Measurements from ENCODE around the gene TPD52L2. TPM values are rescaled to one million over a fixed set of nuclear protein-coding genes. Genes with fewer than 3 reads are reported as not detected.
"Not testable (repeated sequence)": the region's sequence is repeated elsewhere in the genome, so short reads cannot be mapped to it uniquely, and the experiment has no call there.

The TPD52L2 gene
- total RNA-seq, 1 experiment from 2014 or later, result 174 TPM

- no peak for DNase-seq (ENCODE audit: low spot score)
Measured at GRCh38 chr20:63895952-63896263, 30.8 kb downstream of the TPD52L2 start.

DNA sequence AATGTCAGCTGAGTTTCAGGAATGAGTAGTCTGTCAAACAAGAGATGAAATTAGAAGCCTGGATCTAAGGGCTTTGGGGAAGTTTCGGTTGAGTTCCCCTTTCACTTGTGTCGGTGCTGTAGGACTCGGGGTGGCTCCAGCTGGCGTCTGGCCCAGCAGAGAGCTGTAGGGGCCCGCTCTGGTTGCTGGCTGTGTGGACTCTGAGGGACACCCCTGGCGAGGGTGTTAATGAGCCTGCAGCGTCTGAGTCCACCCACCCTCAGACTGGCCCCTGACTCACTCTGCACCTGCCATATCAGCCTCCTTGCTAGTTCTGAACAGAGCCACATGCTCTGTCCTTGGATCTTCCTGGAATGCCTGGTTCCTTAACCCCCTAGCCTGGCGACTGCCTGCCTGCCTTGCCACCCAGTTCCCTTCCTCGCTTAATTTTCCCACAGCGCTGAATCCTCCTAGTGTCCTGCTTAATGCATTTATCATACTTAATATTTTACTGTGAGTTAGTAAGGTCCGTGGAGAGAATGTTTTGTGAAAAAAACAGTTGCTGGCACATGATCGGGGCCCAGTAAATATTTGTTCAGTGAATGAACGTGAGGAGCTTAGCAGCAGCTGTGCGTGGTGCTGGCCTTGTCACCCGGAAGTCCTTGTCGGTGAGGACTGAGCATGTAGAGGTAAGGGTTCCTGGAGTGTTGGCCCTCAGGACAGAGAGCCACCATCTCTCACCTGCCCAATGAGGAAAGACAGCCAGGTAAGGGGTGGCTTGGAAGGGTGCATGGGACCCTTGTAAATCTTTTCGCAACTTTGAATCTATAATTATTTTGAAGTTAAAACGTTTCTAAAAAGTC lies 31.4 kb downstream of the TPD52L2 start:
- peak; percentile 54 for DNase-seq (ENCODE audit: low spot score)

DNA sequence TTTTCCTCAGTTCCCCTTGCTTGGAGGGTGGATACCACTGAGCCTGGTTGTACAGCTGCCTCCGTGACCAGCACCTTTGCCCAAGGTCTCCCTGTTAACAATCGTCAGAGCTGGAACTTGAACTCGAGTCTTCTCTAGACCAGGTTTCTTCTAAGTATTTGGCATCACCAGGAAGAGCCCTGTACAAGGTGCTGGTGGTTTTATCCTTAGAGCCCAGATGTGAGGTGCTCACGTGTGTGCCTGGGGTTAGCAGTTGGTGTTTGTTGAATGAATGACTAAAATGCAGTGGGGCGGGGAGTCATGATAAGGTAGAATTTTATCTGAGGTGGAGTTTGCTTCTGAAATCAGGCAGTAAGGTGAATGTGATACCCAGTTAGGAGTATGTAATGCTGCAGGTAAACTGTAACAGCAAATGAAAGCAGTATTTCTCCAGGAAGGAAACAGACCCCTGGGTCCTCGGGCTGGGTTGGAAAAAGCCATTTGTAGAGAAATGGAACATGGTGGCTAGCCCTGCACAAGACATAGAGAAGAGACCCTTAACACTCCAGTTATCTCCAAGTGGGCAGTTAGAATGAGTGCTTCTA lies 33.0 kb downstream of the TPD52L2 start:
- DNase-seq (ENCODE audit: low spot score), result no peak

DNA sequence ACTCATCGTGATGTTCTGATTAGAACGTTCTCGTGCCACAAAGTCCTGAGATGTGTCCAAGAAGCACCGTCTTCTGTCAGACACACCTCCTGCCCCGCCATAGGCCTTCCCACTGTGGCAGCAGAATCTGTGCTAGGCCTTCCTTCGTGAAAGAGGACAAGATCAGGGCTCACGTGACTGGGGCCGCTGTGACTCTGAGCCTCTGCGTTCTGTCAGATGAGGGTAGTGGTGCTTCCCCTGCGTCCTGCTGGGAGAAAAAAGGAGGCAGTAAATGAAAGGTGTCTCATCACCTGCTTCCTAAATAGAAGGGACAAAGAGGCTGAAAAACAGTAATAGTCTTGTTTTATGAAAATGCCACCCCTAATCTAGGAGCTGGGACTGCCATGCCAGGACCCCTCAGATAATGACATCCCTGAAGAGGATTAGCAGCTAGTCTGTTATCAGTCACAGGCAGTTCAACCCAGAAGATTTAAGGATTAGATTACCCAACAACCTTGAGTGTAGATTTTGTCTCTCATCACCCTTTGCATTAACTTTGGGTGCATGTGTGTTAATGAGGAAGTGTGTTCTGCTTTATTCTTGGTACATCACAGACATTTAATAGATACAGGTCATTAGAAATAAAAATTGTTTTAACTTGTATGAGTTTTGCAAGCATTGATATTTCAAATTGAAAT lies 34.0 kb downstream of the TPD52L2 start:
- DNase-seq (ENCODE audit: low spot score), result no peak

DNA sequence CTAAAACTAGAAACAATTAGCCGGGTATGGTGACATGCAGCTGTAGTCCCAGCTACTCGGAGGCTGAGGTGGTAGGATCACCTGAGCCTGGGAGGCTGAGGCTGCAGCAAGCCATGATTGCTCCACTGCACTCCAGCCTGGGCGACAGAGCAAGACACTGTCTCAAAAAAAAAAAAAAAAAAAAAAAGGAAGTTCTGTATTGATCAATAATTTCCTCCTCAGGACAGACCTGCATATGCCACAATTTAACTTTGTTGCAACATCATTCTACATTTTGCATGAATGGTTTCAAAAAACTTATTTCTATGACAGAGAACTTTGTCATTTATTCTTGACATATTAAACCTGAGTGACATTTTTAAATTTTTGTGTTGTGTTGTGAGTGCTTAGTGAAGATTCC lies 35.3 kb downstream of the TPD52L2 start:
- no peak for DNase-seq (ENCODE audit: low spot score)

DNA sequence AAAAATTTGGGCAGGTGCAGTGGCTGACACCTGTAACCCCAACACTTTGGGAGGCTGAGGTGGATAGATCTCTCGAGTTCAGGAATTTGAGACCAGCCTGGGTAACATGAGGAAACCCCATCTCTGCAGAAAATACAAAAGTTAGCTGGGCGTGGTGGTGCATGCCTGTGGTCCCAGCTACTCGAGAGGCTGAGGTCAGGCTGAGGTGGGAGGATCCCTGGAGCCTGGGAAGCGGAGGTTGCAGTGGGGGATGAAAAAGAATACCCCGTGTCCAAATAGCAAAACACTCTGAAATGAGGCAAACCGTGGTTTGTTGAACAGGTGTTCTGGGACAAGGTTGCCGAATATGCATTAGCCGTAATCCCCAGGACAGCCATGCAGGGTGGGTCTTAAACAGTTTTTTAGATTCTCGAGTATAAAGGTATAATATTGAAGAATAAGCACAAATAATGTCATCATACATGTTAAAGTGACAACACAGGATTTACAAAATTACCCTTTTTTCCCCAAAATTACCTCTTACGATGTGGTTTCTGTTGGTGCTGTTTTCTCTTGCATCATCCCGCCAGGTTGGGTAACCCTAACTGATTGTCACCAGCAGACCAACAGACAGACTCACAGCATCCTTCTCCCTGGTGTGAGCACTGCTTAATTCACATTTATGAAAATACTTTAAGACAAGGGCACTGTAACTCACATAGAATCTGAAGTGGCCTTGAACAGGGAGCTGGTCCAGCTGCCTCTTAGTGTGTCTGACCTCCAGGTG lies 38.9 kb downstream of the TPD52L2 start:
- DNase-seq (ENCODE audit: low spot score), result no peak

DNA sequence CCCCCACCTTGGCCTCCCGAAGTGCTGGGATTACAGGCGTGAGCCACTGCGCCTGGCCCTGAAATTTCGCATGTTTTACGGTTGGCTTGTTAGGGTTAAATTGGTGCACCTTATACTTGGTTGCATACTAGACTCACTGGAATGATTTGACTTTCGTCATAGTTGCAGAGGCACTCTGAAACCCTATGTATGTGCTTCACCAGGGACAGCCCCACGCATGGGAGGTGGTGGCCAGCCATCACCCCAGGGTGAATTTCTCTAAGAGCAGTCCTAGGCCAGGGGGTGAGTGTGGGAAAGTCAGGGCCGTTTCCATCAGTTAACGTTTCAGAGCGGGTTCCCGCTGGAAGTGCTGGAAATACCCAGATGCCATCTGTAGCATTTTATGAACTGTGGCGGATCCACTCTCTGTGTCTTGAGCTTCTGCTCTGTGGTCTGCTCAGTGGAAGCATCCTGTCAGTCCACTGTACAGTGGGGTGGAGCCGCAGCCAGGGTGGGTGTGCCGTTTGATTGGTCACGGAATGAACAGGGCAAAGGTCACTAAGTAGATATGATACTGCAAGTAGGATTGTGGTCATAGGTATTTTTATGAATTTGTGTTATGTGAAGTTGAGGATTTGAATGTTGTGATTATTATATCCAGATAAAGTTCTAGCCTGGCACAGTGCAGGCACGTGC lies 43.1 kb downstream of the TPD52L2 start:
- no peak for DNase-seq (ENCODE audit: low spot score)

DNA sequence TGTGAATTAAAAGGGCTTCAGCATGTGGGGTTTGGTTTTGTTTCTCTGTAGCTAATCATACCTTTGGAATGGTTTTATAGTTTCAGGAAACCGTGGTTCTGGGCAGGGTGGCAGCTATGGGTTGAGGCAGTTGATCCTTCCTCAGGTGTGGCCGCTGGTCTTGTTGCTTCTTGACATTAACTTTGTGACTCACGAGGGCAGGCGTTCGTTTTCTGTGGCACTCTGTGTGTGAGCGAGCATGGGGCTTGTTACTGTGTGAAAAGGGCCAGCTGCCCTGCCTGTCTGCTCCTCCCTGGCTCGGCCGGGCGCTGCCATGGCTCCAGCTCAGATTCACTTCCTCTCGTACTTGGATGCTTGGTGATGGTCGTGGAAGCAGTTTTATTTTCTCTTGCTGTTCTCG lies 46.1 kb downstream of the TPD52L2 start:
- peak; percentile 76 for DNase-seq (ENCODE audit: low spot score)

- no peak for DNase-seq (ENCODE audit: low spot score)
Measured at GRCh38 chr20:63913768-63914167, 48.7 kb downstream of the TPD52L2 start.

DNA sequence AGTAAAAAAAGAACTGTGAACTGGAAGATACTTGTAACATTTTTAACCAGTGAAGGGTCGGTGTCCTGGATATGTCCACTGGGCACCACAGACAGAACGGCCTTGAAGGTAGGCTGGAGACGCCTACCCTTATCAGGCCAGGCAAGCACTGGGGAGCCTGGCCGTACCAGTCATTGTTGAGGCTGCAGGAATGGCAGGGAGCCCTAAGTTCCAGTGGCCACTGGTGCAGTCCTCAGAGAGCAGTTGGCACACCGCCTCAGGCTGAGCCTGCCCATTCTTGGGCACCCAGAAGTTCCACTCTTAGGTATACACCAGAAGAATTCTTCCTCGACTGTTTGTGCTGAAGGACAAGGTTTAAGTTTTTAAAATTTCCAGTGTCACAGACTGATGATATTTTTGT lies 50.4 kb downstream of the TPD52L2 start:
- DNase-seq (ENCODE audit: low spot score), result no peak

DNA sequence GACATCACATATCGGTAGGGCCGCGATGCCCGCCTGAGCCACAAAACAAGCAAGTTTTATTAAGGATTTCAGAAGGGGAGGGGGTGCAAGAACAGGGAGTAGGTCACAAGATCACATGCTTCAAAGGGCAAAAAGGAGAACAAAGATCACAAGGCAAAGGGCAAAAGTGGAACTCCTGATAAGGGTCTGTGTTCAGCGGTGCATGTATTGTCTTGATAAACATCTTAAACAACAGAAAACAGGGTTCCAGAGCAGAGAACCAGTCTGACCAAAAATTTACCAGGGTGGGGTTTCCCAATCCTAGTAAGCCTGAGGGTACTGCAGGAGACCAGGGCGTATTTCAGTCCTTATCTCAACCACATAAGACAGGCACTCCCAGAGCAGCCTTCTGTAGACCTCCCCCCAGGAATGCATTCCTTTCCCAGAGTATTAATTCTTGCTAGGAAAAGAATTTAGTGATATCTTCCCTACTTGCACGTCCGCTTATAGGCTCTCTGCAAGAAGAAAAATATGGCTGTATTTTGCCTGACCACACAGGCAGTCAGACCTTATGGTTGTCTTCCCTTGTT lies 51.4 kb downstream of the TPD52L2 start:
- peak; percentile 30 for DNase-seq (ENCODE audit: low spot score)

DNA sequence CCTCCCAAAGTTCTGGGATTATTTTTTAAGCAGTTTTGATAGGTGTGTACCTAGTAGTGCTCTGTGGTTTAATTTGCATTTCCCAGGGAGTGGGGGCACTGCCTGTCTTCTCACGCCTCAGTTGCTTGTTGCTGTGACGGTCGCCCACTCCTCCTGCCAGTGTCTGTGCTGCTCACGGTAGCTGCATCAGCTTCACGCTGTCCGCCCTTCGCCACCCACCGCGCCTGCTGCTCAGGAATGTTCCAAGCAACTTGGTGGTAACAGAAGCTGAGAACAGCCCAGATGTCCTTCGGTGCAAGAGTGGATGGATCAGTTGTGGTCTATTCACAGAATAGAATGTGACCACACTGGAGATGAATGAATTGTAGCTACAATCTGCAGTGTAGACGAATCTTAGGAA lies 52.7 kb downstream of the TPD52L2 start:
- no peak for DNase-seq (ENCODE audit: low spot score)

- no peak for DNase-seq (ENCODE audit: low spot score)
Measured at GRCh38 chr20:63919130-63919529, 54.1 kb downstream of the TPD52L2 start.

DNA sequence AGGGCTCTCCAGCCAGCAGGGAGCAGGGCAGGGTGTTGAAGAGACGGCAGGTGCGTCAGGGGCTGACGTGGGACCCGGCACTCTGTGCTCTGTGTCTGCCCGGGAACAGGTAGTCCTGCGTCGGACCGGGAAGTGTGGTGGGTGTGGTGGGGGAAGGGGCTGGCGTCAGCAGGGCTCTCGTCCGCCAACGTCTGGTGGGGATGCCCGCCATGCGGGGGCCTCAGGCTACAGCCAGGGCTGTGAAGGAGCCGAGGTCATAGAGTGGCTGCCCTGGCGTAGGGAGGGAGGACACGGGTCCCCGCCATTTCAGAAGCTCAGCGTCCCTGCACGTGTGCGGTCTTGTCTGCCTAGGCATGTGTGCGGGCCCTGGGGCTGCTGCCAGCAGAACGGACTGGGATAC lies 55.2 kb downstream of the TPD52L2 start:
- no peak for DNase-seq (ENCODE audit: low spot score)

- DNase-seq (ENCODE audit: low spot score), result no peak
Measured at GRCh38 chr20:63923651-63924050, 58.6 kb downstream of the TPD52L2 start.

- no peak for DNase-seq (ENCODE audit: low spot score)
Measured at GRCh38 chr20:63924241-63924640, 59.2 kb downstream of the TPD52L2 start.

DNA sequence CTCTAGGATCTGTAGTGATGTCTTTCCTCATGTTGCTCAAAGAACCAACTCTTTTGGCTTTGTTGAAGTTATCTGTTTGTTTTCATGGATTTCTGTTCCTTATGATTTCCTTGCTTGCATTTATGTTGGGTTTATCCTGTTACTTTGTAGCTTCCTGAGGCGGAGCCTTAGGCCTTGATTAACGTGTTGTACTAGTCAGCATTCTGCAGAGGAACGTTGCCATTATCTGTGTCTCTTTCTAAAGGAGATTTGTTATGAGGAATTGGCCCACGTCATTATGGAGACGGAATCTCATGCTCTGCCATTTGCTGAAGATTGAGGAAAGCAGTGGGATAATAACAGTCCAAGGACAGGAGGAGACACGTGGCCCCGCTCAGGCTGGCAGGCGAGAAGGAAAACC lies 61.2 kb downstream of the TPD52L2 start:
- DNase-seq (ENCODE audit: low spot score), result no peak

DNA sequence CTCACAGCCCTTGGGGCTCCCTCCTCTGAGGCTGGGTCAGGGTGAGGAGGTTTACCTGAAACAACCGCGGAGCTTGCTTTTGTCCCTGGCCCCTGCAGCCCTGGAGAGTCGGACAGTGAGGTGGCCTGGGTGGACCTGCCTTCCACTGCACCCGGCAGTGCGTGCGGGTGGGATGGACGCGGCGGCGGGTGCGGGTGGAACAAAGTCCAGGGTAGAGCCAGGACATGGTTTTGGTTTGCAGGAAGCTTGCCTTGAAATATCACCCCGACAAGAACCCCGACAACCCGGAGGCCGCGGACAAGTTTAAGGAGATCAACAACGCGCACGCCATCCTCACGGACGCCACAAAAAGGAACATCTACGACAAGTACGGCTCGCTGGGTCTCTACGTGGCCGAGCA lies 64.0 kb downstream of the TPD52L2 start:
- no peak for DNase-seq (ENCODE audit: low spot score)

DNA sequence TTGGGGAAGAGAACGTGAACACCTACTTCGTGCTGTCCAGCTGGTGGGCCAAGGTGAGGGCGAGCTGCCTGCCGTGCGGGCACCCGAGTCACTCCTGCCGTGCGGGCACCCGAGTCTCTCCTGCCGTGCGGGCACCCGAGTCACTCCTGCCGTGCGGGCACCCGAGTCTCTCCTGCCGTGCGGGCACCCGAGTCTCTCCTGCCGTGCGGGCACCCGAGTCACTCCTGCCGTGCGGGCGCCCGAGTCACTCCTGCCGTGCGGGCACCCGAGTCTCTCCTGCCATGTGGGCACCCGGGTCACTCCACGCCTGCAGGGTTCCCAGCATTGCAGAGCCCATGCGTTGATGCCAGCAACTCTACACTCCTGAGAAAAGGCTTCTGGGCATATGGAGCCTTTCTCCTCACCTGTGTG lies 64.4 kb downstream of the TPD52L2 start:
- not testable (repeated sequence) for DNase-seq (ENCODE audit: low spot score)

- DNase-seq (ENCODE audit: low spot score), result no peak
Measured at GRCh38 chr20:63930971-63931553, 66.0 kb downstream of the TPD52L2 start.

DNA sequence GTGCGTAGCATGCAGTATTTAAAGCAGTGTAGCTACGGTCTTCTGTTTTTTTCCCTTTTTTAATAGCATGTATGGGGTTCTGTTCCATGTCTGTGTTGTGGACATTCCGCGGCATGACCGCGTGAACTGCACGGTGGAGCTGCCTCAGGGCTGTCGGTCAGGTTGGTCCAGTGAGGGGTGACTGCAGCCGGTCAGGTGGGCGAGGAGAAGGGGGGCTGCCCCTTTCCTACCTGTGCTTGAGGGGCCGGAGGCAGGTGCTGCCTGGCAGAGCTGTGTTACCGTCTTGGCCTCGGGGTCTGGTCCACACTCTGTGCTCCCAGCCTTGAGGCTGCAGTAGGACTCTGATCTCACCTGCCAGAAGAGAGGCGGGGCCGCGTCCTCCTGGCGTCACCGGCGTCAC lies 66.7 kb downstream of the TPD52L2 start:
- DNase-seq (ENCODE audit: low spot score), result no peak
